Cerebellar nuclear complex (tissue), 1 donor: ENCODE measurements around the gene EXOC7.
"Not testable (repeated sequence)": the region's sequence is repeated elsewhere in the genome, so short reads cannot be mapped to it uniquely, and the experiment has no call there.

ENCODE experiments used
- DNase-seq, 2 experiments: peaks; one replicate each; lab custom pipeline; 2025; lab: John Stamatoyannopoulos, UW

The EXOC7 gene

DNA sequence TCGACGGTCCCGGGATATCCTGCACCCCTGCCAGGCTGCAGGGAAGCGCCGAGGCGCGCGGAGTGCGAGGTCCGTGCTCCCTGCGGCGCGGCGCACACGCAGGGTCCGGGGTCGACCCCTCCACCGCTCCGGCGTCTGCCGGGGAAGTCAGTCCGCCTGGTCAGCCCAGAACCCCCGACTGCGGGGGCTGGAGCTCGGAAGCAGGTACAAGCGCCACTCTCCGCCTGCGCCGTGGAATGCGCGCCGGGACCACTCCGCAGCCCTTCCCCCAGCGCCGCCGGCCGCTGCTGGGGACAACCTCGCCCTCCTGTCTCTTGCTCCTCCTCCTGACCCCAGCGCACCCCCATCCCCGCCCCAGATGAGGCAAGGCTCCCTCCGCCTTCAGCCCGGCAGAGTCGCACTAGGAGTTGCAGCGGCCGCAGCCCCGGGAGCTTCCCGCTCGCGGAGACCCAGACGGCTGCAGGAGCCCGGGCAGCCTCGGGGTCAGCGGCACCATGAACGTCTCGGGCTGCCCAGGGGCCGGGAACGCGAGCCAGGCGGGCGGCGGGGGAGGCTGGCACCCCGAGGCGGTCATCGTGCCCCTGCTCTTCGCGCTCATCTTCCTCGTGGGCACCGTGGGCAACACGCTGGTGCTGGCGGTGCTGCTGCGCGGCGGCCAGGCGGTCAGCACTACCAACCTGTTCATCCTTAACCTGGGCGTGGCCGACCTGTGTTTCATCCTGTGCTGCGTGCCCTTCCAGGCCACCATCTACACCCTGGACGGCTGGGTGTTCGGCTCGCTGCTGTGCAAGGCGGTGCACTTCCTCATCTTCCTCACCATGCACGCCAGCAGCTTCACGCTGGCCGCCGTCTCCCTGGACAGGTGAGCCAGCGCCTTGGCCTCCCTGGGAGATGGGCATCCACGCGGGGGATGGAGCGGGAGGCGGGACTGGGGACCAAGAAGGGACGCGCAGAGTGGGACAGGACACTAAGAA is 28.9 kb downstream of the EXOC7 start, which contains the start of gene GALR2:
TSS of gene GALR2 (plus strand) at position 392 of the 974 bp plus-strand sequence. CDS start at position 495, 103 bp downstream.
- DNase-seq = no peak

DNA sequence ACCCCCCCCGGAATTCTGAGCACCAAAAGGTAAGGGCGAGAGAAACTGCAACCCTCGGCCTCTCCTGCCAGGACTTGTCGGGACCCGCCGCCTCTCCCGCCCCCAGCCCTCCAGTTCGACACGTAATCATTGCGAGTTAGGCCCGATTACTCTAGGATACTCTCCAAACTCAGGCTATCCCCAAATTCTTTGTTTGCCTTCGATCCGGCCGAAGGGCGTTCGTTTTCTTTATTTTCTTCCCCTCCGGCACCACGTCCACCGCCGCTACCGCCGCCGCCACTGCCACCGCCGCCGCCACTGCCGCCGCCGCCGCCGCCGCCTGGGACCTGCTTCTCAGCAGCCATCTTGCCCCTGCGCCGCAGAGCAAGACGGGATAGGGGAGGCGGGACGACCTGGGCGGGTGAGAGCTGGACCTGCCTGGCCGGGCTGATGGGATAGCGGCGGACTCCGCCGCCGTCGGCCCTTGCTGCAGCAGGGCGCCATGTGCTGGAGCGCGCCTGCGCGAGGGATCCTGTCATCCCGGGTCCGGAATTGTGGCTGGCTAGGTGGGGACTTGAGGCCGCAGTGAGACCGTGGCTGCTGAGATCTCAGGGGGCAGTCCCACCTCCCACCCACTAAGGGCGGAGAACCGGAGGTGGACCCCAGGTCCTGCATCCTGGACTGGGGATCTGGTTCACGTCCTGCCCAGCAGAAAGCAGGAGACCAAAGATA is 31.3 kb downstream of the EXOC7 start, which contains the start of gene SRP68:
TSS of gene SRP68 (minus strand) at position 370 of the 711 bp plus-strand sequence. CDS start at position 344, 26 bp downstream.
- DNase-seq = peak; percentile 72 to 74

DNA sequence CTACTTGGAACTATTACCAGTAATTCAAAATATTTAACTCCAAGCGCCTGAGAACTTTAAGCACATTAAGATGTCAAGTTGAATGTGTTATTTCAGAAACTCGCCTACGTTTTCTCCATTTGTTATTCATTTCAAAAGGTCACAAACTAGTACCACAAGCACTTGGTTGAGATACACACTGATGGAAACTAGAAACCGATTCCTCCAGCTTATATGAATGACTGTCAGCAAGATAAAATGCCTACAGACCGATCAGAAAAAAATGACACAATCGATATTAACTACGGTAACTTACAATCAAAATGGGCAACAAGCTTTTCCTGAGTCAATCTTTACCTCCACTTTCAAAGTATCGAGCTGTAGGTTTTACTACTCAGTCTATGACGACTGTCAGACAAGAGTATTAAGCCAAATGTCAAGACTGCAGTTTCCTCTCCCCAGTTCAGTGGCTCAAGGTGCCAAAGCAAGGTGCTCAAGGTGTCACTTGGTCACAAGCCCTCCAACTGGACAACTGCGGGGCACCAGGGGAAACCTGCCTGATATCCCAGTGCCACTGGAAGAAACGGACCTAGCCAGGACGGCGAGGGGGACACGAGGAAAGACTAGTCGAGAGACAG is 31.9 kb downstream of the EXOC7 start:
- no peak for DNase-seq

DNA sequence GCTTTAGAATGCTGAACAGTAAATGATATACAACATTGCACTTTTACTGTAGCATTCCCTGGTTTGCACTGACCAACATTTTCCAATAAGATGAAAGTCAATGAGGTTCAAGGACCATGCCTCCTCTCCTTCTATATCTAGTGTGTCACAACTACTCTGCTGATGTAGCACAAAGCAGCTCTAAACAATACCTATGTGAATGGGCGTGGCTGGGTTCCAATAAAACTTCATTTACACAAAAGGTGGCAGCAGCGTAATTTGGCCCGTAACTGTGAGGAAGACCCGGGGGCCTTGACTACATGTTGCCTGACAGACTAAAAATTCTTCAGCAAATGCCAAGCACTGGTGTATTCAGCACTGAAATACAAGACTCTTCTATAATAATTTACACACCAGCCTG is 37.8 kb downstream of the EXOC7 start:
- no peak for DNase-seq

DNA sequence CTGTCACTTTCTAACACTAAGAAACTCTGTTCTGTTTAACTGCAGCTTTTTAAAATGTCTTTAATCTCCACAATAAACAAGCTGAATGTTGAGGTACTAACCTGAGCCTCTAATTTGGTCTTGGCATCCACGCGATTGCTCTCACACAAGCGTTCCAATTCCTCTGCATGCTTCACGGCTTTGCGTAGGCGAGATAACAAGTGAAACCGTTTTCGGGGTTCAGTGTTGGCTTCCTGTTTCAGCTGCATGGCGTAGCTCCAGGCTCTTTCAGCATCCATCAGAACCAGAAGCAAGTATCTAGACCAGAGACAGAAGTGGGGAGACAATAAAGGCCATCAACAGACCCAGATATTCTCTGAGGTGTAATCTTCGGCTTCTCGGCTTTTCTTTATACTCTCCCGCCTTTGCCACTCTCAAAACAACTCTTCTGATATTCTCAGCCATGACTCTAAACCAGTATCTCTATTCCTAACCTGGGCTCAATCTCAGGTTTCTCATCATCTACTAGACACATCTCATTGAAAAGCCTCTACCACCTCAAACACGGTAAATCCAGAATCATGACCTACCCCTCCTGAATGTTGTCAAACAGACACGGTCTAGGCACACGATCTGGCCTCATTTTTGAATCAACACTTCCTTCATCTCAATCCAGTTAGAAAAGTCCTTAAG is 39.6 kb downstream of the EXOC7 start:
- no peak for DNase-seq

DNA sequence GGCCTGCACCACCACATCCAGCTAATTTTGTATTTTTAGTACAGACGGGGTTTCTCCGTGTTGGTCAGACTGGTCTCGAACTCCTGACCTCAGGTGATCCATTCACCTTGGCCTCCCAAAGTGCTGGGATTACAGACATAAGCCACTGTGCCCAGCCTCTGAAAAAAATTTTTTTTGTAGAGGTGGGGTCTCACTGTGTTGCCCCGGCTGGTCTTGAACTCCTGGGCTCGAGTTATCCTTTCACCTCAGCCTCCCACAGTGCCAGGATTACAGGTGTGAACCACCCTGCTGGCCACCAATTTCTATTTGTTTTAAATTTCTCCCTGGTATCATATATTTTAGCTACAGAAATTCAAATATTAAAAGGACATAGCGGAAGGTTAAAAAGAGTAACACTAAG is 45.3 kb downstream of the EXOC7 start:
- not testable (repeated sequence) for DNase-seq

DNA sequence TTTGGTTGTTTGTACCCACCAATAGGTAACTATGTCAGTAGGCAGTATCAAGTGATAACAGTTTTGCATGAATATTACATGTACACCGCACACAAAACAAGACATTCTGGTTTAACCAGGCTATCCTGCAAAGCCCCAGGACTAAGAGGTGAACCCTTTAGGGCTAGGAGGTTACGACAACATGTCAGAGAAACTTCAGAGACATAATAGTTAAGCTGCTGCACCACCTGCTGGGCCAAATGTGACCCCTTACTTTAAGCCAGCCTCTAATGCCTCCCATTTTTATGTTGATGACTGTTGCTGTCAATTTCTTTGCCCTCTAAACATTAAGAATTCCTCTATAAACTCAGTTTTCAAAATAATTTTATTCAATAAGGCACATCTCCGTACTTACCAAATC is 46.7 kb downstream of the EXOC7 start:
- no peak for DNase-seq

DNA sequence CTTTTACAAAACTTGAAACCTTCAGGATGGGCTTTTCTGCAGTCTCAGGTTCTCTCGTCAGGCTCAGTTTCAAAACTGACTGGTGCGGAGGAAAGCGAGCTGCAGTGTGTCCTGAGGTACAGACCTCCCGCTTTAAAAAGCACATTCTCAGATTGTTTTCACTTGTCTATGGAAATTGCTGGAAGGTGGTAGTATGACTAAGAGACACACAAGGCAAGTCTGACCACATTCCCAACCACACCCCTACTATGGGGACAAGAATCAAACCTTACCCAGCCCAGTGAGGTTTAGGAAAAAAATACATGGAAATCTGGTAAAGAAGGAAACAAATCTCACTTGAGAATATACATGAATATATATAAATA is 49.5 kb downstream of the EXOC7 start:
- DNase-seq = no peak

DNA sequence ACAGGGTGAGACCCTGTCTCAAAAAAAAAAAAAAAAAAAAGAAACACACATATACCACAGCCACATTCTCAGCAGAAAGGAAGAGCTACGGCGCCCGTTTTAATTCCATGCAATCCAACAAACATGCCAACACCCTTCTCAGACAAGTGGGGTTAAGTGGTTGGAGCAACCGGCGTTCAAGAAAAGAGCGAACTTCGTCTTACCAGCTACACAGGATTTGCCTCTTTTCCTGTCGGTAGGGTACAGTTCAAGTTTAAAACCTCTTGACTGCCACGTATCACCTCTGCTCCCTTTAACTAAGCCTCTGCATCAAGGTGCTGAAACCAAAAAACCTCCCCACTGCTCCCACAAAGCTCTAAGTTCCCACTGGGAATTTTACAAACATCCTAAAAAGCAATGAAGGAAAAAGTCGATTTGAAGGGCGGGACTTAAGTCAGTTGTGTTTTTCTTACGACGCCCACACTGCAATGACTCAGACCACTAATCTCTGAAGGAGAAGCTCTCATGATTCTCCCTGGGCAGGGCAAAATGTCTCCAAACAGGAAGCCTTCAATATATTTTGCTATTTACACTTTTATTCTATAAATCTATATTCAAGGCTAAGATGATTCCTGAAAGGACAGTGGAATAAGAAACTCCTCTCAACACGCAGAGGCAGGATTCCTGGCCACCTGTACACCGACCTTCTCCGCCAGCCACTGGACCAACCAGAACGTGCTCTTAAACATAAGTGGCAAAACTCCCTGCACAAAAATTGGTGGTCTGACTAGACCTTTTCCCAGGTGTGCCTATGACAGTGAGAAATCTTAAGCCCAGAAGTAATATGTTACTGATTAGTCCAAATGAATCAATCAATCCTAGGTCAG is 50.1 kb downstream of the EXOC7 start:
- DNase-seq = no peak

DNA sequence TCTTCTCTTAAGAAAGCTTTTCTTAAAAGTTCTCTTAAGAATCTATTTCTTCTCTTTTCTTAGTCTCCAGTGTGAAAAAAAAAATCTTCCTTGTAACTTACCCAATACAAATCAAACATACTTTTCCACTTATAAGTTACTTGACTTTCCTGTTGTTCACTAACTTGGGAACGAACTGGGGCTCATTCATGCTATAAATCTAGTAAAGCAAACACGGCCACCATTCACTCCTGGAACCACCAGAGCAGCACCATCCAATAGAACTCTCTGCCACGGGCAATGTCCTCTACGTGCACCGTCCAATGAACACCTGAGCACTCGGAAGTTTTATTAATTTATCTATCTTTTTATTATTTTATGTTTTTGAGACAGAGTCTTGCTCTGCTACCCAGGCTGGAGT is 52.0 kb downstream of the EXOC7 start:
- no peak for DNase-seq

DNA sequence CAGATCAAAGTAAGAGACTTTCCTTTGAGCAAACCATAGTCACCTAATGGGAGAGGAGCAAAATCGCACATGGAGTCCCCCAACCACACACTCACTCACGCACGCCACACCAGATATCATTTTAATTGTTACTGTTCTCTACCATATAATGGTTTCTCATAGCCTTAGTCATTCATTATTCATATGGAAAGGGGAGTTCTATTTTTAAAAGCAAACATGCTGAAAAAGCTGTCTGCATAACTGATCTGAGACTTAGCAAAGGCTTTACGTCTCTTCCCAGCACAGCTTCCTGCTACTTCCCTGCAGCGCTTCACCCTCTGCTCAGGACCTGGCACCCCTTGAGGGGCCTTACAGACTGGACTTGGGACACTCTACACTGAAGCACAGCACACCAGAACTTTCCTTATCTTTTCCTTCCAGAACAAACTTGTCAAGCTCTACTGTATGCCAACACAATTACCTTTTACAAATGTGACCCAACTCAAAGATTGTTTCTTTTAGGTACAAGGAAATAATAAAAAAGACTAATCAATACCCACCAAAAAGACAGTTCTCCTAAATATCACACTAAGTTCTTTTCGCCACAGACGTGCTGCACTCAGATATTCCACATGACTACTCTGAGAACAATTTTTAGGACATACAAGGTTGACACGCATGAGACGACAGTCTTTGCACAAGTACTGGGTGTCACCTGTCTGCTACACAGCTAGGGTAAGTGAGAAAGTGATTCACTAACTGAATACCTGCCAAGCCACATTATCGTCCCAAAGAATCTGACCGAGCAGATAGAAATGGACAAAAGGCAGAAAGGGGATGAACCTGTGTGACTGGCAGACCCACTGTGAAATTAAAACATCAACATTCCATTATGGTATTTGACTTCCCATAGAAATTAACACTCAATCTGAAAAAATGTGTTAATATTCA is 52.8 kb downstream of the EXOC7 start:
- no peak for DNase-seq

DNA sequence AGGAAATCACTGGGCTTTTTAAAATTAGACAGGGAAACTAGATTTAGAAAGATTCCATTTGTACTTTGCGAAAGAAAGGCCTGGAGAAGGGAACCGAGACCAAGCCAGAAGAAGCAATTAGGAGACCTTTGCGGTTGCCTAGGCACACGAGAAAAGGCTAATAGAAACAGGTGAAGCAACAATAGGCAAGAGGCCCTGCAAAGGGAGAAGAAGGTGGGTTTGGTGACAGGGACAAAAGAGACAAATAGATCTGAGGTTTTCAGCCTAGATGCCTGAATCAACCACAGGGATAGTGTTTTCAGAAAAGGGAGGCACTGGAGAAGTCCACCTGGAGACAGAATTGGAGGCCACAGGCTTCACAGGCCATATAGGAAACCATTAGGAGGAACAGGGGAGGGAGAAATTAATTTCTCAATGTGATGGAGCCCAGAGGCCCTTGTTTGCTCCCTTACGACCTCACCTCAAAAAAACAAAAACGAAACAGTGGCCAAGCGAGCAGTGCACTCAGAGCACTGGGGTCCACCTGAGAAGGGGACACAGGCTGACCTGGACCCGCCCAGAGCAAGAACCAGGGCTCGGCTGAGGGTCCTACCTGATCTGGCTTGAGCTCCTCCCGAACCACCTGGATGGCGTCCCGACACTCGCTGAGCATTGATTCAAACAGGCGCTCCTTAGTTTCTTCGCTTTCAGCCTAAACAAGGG is 53.6 kb downstream of the EXOC7 start:
- DNase-seq = no peak

DNA sequence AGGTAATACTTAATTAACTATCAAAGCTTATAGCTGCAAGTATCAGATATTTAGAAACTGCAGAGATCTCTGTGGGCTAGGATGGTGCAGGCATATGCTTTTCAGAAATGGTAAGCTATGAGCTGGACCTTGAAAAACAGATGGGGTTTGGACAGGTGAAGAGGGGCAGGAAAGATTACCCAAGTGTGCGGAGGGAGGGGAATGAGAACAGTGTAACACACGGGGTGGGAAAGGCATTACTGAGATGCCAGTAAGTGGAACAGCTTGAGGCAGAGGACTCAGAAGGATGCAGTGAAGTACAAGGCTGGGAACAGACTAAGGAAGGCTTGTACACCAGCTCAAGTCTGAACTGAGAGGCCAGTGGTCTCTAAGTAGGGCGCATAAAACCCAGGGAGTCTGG is 54.3 kb downstream of the EXOC7 start:
- no peak for DNase-seq

DNA sequence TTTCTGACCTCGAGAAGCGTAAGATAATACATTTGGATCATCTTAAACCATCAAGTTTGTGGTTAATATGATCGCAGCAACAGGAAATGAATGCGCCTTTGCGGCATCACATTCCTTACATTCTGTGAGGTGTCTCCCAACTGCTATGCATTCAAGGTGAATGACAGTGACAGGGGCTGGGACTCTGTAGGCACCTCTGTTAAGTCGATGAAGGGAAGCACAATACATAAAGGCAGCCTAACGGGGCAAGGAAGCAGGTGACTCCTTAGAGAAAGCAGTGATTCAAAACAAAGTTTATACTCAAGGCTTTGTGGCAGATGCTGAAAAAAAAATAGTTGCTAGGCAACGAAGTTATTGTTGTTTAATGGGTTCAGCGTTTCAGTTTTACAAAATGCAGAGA is 54.9 kb downstream of the EXOC7 start:
- DNase-seq = no peak

DNA sequence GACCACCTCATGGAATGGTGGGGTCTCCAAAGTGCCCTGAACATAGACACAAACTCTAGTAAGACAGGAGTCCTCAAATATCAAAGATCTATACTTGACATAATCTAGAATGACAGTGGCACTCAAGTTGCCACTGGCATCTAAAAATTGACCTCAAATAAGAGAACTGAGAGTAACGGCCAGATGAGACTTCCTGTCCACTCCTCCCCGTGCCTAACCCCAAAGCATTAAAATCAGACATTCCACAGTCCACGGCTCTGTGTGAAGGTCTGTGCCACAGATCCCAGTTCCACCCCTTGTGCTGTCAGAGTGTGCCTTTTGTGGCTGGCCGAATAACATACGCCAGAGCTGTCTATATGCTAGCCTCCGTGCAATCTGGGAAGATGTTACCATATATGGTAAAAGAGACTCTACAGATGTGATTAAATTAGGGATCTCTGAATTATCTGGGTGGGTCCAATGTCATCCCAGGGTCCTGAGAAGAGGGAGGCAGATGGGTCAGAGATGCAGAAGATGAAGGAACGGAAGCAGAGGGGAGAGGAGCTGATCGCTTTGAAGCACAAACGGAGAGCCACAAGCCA is 55.5 kb downstream of the EXOC7 start:
- no peak for DNase-seq

DNA sequence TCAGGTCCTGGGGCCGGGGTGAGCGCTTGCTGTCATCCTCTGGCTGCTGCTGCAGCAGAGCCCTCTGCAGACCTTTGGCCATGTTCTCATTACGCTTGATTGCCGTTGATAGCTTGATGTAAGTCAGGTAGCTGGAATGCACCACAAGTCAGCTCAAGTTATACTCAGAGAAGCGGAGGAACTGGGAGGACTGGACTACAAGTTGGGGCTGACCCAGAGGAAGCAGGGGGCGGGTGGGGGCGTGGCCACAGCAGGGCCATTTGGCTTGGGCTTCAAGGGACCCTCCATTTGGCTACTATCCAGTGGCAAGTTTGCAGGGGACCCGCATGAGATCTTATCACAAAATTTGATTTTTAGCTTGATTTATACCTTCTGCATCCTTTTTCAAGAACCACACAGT is 57.5 kb downstream of the EXOC7 start:
- DNase-seq = no peak

DNA sequence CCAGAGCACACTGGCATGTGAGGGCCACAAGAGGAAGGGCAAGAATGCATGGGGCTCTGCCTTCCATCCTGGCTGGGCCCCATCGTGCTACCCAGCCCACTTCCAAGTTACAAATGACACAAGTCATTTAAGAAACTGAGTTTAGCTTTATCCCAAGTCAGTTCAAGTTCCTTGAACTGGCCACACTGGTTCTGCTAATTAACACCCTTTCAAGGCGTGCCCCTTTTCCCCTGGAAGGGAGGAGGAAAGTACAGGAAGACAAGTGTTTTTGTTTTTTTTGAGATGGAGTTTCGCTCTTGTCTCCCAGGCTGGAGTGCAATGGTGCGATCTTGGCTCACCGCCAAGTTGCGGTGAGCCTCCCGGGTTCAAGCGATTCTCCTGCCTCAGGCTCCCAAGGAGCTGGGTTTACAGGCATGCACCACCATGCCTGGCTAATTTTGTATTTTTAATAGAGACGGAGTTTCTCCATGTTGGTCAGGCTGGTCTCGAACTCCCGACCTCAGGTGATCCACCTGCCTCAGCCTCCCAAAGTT is 59.0 kb downstream of the EXOC7 start:
- DNase-seq = not testable (repeated sequence)

DNA sequence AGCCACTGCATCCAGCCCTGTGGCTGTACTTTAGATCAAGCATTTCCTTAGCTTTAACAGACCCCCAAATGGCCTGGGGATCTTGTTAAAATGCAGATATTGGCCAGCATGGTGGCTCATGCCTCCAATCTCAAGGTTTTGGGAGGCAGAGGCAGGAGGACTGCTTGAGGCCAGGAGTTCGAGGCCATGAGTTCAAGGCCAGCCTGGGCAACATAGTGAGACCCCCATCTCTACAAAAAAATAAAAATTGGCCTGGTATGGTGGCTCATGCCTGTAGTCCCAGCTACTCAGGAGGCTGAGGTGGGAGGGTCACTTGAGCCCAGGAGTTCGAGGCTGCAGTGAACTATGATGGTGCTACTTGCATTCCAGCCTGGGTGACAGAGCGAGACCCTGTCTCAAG is 60.7 kb downstream of the EXOC7 start:
- not testable (repeated sequence) for DNase-seq

DNA sequence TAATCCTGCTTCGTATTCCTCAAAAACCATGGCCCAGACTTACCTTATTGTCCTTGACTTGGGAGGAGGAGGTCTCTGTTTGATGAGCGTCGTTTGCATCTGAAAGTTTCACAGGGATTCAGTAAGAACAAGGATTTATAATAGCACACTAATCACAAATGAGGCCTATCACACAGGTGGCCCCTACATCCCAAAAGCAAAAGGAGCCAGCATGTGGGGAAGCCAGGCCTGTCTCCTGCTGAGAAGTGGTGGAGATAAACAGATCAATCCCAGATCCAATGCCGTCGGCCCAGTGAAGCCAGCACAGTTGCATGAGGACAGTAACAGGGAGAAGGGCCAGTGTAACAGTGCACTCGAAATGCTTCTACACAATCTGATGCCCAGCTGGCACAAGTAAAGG is 63.2 kb downstream of the EXOC7 start:
- no peak for DNase-seq
